Measurements from ENCODE around the gene C16orf86.
A peak's percentile ranks its signal among the peaks of the same experiment; 100 is the strongest.

The C16orf86 gene

GRCh38 chr16:67667453-67667816, 821 bp downstream of the C16orf86 start:
- no peak for DNase-seq (ENCODE audit: low spot score)

GRCh38 chr16:67667817-67668494, 1.3 kb downstream of the C16orf86 start:
- DNase-seq (ENCODE audit: low spot score) = peak; percentile 82

- peak; percentile 9 for DNase-seq (ENCODE audit: low spot score)
These were observed 2.0 kb downstream of the C16orf86 start for GRCh38 chr16:67668495-67669157.

- no peak for DNase-seq (ENCODE audit: low spot score)
These were observed 3.0 kb downstream of the C16orf86 start for GRCh38 chr16:67669499-67670101.

- no peak for DNase-seq (ENCODE audit: low spot score)
These were observed 5.7 kb downstream of the C16orf86 start for GRCh38 chr16:67672306-67672705.

- DNase-seq (ENCODE audit: low spot score) = peak; percentile 48
These were observed 6.4 kb downstream of the C16orf86 start for GRCh38 chr16:67672739-67673662.

GRCh38 chr16:67673712-67674580, 7.3 kb downstream of the C16orf86 start:
- no peak for DNase-seq (ENCODE audit: low spot score)

GRCh38 chr16:67674851-67675578, 8.4 kb downstream of the C16orf86 start:
- DNase-seq (ENCODE audit: low spot score) = no peak

- no peak for DNase-seq (ENCODE audit: low spot score)
These were observed 8.9 kb downstream of the C16orf86 start for GRCh38 chr16:67675579-67675935.

GRCh38 chr16:67675999-67676398, 9.4 kb downstream of the C16orf86 start:
- DNase-seq (ENCODE audit: low spot score) = no peak

GRCh38 chr16:67676516-67676915, 9.9 kb downstream of the C16orf86 start:
- no peak for DNase-seq (ENCODE audit: low spot score)

GRCh38 chr16:67676939-67677338, 10.3 kb downstream of the C16orf86 start:
- no peak for DNase-seq (ENCODE audit: low spot score)

GRCh38 chr16:67677712-67678111, 11.1 kb downstream of the C16orf86 start:
- DNase-seq (ENCODE audit: low spot score) = no peak

- DNase-seq (ENCODE audit: low spot score) = no peak
These were observed 11.9 kb downstream of the C16orf86 start for GRCh38 chr16:67678354-67679023.

- DNase-seq (ENCODE audit: low spot score) = no peak
These were observed 13.6 kb downstream of the C16orf86 start for GRCh38 chr16:67679935-67680897.

GRCh38 chr16:67683767-67684166, 17.2 kb downstream of the C16orf86 start:
- no peak for DNase-seq (ENCODE audit: low spot score)

- DNase-seq (ENCODE audit: low spot score) = no peak
These were observed 18.9 kb downstream of the C16orf86 start for GRCh38 chr16:67685388-67686112.
